HEK293 (cell line): ENCODE results near the gene MORC1.

ENCODE experiments used
- CTCF ChIA-PET: fragments of 350-600 bp; formaldehyde crosslinking; extraction: SDS; loops from one replicate; lab custom pipeline; 2021; ENCODE audit warnings: antibody characterized with exemption; lab: Yijun Ruan, JAX
- POLR2A ChIA-PET: fragments of 300-600 bp; formaldehyde crosslinking; extraction: SDS; loops from one replicate; lab custom pipeline; 2020; ENCODE audit warnings: antibody characterized with exemption, inconsistent platforms; lab: Yijun Ruan, JAX
- H3K27ac ChIP-seq: fragments of 200-500 bp; sonication (Bioruptor generic); 2 replicates; pipeline ENCODE4 v1.5.1; 2014; ENCODE audit warnings: low read depth, low read length, control low read depth, inconsistent platforms; ENCODE audit errors: extremely low read depth
- H3K36me3 ChIP-seq, 2 experiments: fragments of 200-500 bp in 1 of 2; sonication (Bioruptor generic) in 1 of 2; 1 replicate in 1 of 2; 2 replicates in 1 of 2; pipeline ENCODE4 v1.5.1; 2014 to 2017; ENCODE audit warnings: inconsistent platforms in 2 of 2, low read length in 2 of 2; ENCODE audit not compliant: control insufficient read depth in 2 of 2, insufficient read depth in 1 of 2
- H3K4me1 ChIP-seq: fragments of 200-500 bp; sonication (Bioruptor generic); 2 replicates; pipeline ENCODE4 v1.5.1; 2014; ENCODE audit warnings: mild to moderate bottlenecking, low read length, inconsistent platforms; ENCODE audit not compliant: control insufficient read depth, insufficient read depth
- H3K4me3 ChIP-seq: 2 replicates; pipeline ENCODE4 v1.5.1; 2011; ENCODE audit warnings: low read depth, mild to moderate bottlenecking, control low read depth, low read length, moderate library complexity
- H3K9me3 ChIP-seq: fragments of 200-500 bp; sonication (Bioruptor generic); 2 replicates; pipeline ENCODE4 v1.5.1; 2014; ENCODE audit warnings: low read depth, low read length, inconsistent platforms; ENCODE audit not compliant: control insufficient read depth, insufficient read depth
- BCL11A ChIP-seq: fragments of 450-650 bp; formaldehyde crosslinking; IDR thresholded peaks from 2 replicates; pipeline ENCODE4 v1.5.1; 2016; ENCODE audit warnings: low read depth, missing biosample characterization, missing genetic modification characterization
- KLF10 ChIP-seq: fragments of 450-650 bp; IDR thresholded peaks from 2 replicates; pipeline ENCODE4 v1.5.1; 2018; ENCODE audit warnings: missing biosample characterization, mild to moderate bottlenecking, missing genetic modification characterization
- MEIS1 ChIP-seq: sonication (generic); formaldehyde crosslinking; IDR thresholded peaks from 2 replicates; pipeline ENCODE4 v1.8.1; 2022; ENCODE audit warnings: missing genetic modification reagents, mild to moderate bottlenecking, borderline replicate concordance
- SP7 ChIP-seq: fragments of 450-650 bp; formaldehyde crosslinking; IDR thresholded peaks from 2 replicates; pipeline ENCODE4 v1.5.1; 2016; ENCODE audit warnings: missing biosample characterization, missing genetic modification characterization
- YY1 ChIP-seq: fragments of 450-650 bp; formaldehyde crosslinking; IDR thresholded peaks from 2 replicates; pipeline ENCODE4 v1.5.1; 2018; ENCODE audit warnings: missing biosample characterization, missing genetic modification characterization
- ZBTB1 ChIP-seq: fragments of 450-650 bp; formaldehyde crosslinking; IDR thresholded peaks from 2 replicates; pipeline ENCODE4 v1.5.1; 2016; ENCODE audit warnings: missing biosample characterization, missing genetic modification characterization
- ZBTB21 ChIP-seq: fragments of 450-650 bp; formaldehyde crosslinking; IDR thresholded peaks from 2 replicates; pipeline ENCODE4 v1.5.1; 2017; ENCODE audit warnings: missing biosample characterization, missing genetic modification characterization
- ZBTB48 ChIP-seq: fragments of 450-650 bp; formaldehyde crosslinking; IDR thresholded peaks from 2 replicates; pipeline ENCODE4 v1.5.1; 2016; ENCODE audit warnings: missing biosample characterization, missing genetic modification characterization
- ZEB2 ChIP-seq: fragments of 450-650 bp; formaldehyde crosslinking; IDR thresholded peaks from 2 replicates; pipeline ENCODE4 v1.5.1; 2016; ENCODE audit warnings: missing biosample characterization, missing genetic modification characterization
- ZNF16 ChIP-seq: fragments of 450-650 bp; formaldehyde crosslinking; IDR thresholded peaks from 2 replicates; pipeline ENCODE4 v1.5.1; 2016; ENCODE audit warnings: low read depth, missing biosample characterization, missing genetic modification characterization
- ZNF169 ChIP-seq: fragments of 450-650 bp; formaldehyde crosslinking; IDR thresholded peaks from 2 replicates; pipeline ENCODE4 v1.5.1; 2016; ENCODE audit warnings: missing biosample characterization, missing genetic modification characterization
- ZNF19 ChIP-seq: fragments of 450-650 bp; formaldehyde crosslinking; IDR thresholded peaks from 2 replicates; pipeline ENCODE4; 2016; ENCODE audit warnings: missing biosample characterization, missing genetic modification characterization, low read depth
- ZNF221 ChIP-seq: fragments of 450-650 bp; formaldehyde crosslinking; IDR thresholded peaks from 2 replicates; pipeline ENCODE4 v1.5.1; 2017; ENCODE audit warnings: missing biosample characterization, missing genetic modification characterization, borderline replicate concordance
- ZNF239 ChIP-seq: fragments of 450-650 bp; formaldehyde crosslinking; IDR thresholded peaks from 2 replicates; pipeline ENCODE4 v1.5.1; 2016; ENCODE audit warnings: missing biosample characterization, missing genetic modification characterization
- ZNF335 ChIP-seq: fragments of 450-650 bp; formaldehyde crosslinking; conservative IDR thresholded peaks from 2 replicates; pipeline ENCODE4 v1.5.1; 2016; ENCODE audit warnings: missing biosample characterization, missing genetic modification characterization
- ZNF561 ChIP-seq: fragments of 450-650 bp; IDR thresholded peaks from 2 replicates; pipeline ENCODE4 v1.5.1; 2018; ENCODE audit warnings: missing biosample characterization, missing genetic modification characterization, borderline replicate concordance
- ZSCAN16 ChIP-seq: fragments of 450-650 bp; formaldehyde crosslinking; IDR thresholded peaks from 2 replicates; pipeline ENCODE4 v1.5.1; 2016; ENCODE audit warnings: missing biosample characterization, missing genetic modification characterization
- ZSCAN23 ChIP-seq: fragments of 450-650 bp; formaldehyde crosslinking; IDR thresholded peaks from 2 replicates; pipeline ENCODE4 v1.5.1; 2016; ENCODE audit warnings: missing biosample characterization, missing genetic modification characterization
- TF ChIP-seq, protein P1 (sequence below): fragments of 450-650 bp; formaldehyde crosslinking; IDR thresholded peaks from 2 replicates; pipeline ENCODE4 v1.5.1; 2017; ENCODE audit warnings: missing biosample characterization, missing genetic modification characterization
- TF ChIP-seq, protein P2 (sequence below): fragments of 450-650 bp; formaldehyde crosslinking; IDR thresholded peaks from 2 replicates; pipeline ENCODE4 v1.5.1; 2017; ENCODE audit warnings: missing biosample characterization, mild to moderate bottlenecking, missing genetic modification characterization, moderate library complexity
- TF ChIP-seq, protein P3 (sequence below): fragments of 450-650 bp; formaldehyde crosslinking; conservative IDR thresholded peaks from 2 replicates; pipeline ENCODE4 v1.5.1; 2016; ENCODE audit warnings: low read depth, missing biosample characterization, missing genetic modification characterization
- TF ChIP-seq, protein P4 (sequence below): fragments of 450-650 bp; formaldehyde crosslinking; IDR thresholded peaks from 2 replicates; pipeline ENCODE4 v1.5.1; 2017; ENCODE audit warnings: missing biosample characterization, missing genetic modification characterization
- TF ChIP-seq, protein P5 (sequence below): fragments of 450-650 bp; formaldehyde crosslinking; IDR thresholded peaks from 2 replicates; pipeline ENCODE4 v1.5.1; 2016; ENCODE audit warnings: missing biosample characterization, missing genetic modification characterization

MORC1 gene

DNA sequence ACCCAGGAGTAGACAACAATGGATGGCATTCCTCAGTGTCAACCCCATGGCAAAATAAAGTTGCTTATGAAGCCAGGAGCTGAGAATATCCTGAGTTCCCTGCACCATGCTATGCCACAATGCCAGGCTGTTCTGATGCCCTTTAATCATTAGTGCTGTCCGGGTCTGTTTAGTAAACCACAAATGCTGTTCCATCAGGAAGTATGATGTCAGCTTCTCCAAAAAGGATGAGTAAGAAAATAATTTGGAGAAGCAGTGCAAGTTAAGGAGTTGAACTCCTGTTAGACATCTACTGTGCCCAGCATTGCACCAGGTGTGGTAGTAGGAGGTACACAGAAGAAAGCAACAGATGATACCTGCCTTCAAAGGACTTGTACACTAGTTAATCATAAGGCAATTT, 96.4 kb downstream of the MORC1 start (continued):
- TF ChIP-seq, protein P1, sequence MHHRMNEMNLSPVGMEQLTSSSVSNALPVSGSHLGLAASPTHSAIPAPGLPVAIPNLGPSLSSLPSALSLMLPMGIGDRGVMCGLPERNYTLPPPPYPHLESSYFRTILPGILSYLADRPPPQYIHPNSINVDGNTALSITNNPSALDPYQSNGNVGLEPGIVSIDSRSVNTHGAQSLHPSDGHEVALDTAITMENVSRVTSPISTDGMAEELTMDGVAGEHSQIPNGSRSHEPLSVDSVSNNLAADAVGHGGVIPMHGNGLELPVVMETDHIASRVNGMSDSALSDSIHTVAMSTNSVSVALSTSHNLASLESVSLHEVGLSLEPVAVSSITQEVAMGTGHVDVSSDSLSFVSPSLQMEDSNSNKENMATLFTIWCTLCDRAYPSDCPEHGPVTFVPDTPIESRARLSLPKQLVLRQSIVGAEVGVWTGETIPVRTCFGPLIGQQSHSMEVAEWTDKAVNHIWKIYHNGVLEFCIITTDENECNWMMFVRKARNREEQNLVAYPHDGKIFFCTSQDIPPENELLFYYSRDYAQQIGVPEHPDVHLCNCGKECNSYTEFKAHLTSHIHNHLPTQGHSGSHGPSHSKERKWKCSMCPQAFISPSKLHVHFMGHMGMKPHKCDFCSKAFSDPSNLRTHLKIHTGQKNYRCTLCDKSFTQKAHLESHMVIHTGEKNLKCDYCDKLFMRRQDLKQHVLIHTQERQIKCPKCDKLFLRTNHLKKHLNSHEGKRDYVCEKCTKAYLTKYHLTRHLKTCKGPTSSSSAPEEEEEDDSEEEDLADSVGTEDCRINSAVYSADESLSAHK (tag by site-specific recombination): no peak
- TF ChIP-seq ZNF239 (tag by site-specific recombination) (no peak), ZSCAN16 (tag by site-specific recombination) (no peak)

DNA sequence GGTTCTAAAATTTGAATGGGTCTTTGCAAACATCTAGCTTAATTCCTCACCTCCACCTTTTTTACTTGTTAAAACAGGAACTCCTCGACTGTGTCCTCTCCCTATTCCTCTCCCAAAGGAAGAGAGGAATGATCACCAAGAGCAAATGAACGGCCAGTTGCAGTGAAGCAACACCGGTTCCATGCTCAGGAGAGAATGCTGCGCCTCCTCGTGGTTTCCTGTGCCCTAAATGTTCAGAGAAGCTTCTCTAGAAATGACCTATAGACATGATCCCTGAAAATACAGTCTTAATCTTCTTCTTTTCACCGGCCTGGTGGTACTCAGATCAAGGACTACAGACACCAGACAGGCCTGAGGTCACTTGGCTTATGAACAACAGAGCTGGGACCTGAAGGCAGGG, 99.1 kb downstream of the MORC1 start:
- TF ChIP-seq MEIS1 (CRISPR knock-in tag) (no peak), SP7 (tag by site-specific recombination) (no peak), ZNF561 (tag by site-specific recombination) (no peak), ZNF16 (tag by site-specific recombination) (no peak), ZSCAN23 (tag by site-specific recombination) (no peak), ZBTB21 (tag by site-specific recombination) (no peak), ZBTB1 (tag by site-specific recombination) (no peak), BCL11A (tag by site-specific recombination) (no peak), ZNF221 (tag by site-specific recombination) (no peak), KLF10 (tag by site-specific recombination) (no peak), ZNF169 (tag by site-specific recombination) (no peak), ZEB2 (tag by site-specific recombination) (no peak), ZNF19 (tag by site-specific recombination) (no peak), YY1 (no peak), ZBTB48 (no peak), ZNF335 (tag by site-specific recombination) (no peak)
- TF ChIP-seq, protein P2, sequence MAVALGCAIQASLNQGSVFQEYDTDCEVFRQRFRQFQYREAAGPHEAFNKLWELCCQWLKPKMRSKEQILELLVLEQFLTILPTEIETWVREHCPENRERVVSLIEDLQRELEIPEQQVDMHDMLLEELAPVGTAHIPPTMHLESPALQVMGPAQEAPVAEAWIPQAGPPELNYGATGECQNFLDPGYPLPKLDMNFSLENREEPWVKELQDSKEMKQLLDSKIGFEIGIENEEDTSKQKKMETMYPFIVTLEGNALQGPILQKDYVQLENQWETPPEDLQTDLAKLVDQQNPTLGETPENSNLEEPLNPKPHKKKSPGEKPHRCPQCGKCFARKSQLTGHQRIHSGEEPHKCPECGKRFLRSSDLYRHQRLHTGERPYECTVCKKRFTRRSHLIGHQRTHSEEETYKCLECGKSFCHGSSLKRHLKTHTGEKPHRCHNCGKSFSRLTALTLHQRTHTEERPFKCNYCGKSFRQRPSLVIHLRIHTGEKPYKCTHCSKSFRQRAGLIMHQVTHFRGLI (tag by site-specific recombination): no peak
- TF ChIP-seq, protein P3, sequence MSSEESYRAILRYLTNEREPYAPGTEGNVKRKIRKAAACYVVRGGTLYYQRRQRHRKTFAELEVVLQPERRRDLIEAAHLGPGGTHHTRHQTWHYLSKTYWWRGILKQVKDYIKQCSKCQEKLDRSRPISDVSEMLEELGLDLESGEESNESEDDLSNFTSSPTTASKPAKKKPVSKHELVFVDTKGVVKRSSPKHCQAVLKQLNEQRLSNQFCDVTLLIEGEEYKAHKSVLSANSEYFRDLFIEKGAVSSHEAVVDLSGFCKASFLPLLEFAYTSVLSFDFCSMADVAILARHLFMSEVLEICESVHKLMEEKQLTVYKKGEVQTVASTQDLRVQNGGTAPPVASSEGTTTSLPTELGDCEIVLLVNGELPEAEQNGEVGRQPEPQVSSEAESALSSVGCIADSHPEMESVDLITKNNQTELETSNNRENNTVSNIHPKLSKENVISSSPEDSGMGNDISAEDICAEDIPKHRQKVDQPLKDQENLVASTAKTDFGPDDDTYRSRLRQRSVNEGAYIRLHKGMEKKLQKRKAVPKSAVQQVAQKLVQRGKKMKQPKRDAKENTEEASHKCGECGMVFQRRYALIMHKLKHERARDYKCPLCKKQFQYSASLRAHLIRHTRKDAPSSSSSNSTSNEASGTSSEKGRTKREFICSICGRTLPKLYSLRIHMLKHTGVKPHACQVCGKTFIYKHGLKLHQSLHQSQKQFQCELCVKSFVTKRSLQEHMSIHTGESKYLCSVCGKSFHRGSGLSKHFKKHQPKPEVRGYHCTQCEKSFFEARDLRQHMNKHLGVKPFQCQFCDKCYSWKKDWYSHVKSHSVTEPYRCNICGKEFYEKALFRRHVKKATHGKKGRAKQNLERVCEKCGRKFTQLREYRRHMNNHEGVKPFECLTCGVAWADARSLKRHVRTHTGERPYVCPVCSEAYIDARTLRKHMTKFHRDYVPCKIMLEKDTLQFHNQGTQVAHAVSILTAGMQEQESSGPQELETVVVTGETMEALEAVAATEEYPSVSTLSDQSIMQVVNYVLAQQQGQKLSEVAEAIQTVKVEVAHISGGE (tag by site-specific recombination): no peak
- TF ChIP-seq, protein P4, sequence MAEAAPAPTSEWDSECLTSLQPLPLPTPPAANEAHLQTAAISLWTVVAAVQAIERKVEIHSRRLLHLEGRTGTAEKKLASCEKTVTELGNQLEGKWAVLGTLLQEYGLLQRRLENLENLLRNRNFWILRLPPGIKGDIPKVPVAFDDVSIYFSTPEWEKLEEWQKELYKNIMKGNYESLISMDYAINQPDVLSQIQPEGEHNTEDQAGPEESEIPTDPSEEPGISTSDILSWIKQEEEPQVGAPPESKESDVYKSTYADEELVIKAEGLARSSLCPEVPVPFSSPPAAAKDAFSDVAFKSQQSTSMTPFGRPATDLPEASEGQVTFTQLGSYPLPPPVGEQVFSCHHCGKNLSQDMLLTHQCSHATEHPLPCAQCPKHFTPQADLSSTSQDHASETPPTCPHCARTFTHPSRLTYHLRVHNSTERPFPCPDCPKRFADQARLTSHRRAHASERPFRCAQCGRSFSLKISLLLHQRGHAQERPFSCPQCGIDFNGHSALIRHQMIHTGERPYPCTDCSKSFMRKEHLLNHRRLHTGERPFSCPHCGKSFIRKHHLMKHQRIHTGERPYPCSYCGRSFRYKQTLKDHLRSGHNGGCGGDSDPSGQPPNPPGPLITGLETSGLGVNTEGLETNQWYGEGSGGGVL (tag by site-specific recombination): no peak
- TF ChIP-seq, protein P5, sequence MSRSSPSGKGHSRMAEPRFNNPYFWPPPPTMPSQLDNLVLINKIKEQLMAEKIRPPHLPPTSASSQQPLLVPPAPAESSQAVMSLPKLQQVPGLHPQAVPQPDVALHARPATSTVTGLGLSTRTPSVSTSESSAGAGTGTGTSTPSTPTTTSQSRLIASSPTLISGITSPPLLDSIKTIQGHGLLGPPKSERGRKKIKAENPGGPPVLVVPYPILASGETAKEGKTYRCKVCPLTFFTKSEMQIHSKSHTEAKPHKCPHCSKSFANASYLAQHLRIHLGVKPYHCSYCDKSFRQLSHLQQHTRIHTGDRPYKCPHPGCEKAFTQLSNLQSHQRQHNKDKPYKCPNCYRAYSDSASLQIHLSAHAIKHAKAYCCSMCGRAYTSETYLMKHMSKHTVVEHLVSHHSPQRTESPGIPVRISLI (tag by site-specific recombination): no peak
- H3K36me3 ChIP-seq: no peaks in the 10 kb centered on the region
- CTCF ChIA-PET: interaction anchor here (1.1 kb wide), 1 partner anchor 357 kb away, joined by 4 read pairs; no protein-coding TSS in a partner anchor
- no peak overlapping the region for H3K4me3 ChIP-seq
- POLR2A ChIA-PET: no interaction called here
- H3K9me3 ChIP-seq: no peaks in the 10 kb centered on the region
- no peak overlapping the region for H3K27ac ChIP-seq
- H3K4me1 ChIP-seq: no peaks in the 10 kb centered on the region
